Duodenal mucosa (tissue), 2 donors: ENCODE measurements around the gene WWOX.

Source experiments
- H3K27ac ChIP-seq: one replicate; pipeline ENCODE4 v1.7.0; 2013; ENCODE audit warnings: low read depth, low read length
- H3K27me3 ChIP-seq, 2 donors: one replicate each; pipeline ENCODE4 v1.7.0; 2013; ENCODE audit warnings: low read length in 2 of 2, control low read depth in 1 of 2; ENCODE audit not compliant: insufficient read depth in 2 of 2, control insufficient read depth in 1 of 2
- H3K36me3 ChIP-seq, 2 donors: one replicate each; pipeline ENCODE4 v1.7.0; 2013; ENCODE audit warnings: low read length in 2 of 2, control low read depth in 1 of 2; ENCODE audit not compliant: insufficient read depth in 2 of 2, control insufficient read depth in 1 of 2
- H3K4me1 ChIP-seq, 2 donors: one replicate each; pipeline ENCODE4 v1.7.0; 2013; ENCODE audit warnings: low read length in 2 of 2, control low read depth in 1 of 2; ENCODE audit not compliant: insufficient read depth in 2 of 2, control insufficient read depth in 1 of 2
- H3K4me3 ChIP-seq, 2 donors: one replicate each; pipeline ENCODE4 v1.7.0; 2013; ENCODE audit warnings: low read length in 2 of 2, low read depth in 1 of 2
- H3K9ac ChIP-seq, 2 donors: one replicate each; pipeline ENCODE4 v1.7.0; 2013; ENCODE audit warnings: low read length in 2 of 2, low read depth in 1 of 2
- H3K9me3 ChIP-seq, 2 donors: one replicate each; pipeline ENCODE4 v1.7.0; 2013; ENCODE audit warnings: low read length in 2 of 2, control low read depth in 1 of 2; ENCODE audit not compliant: control insufficient read depth in 1 of 2

The WWOX gene

DNA sequence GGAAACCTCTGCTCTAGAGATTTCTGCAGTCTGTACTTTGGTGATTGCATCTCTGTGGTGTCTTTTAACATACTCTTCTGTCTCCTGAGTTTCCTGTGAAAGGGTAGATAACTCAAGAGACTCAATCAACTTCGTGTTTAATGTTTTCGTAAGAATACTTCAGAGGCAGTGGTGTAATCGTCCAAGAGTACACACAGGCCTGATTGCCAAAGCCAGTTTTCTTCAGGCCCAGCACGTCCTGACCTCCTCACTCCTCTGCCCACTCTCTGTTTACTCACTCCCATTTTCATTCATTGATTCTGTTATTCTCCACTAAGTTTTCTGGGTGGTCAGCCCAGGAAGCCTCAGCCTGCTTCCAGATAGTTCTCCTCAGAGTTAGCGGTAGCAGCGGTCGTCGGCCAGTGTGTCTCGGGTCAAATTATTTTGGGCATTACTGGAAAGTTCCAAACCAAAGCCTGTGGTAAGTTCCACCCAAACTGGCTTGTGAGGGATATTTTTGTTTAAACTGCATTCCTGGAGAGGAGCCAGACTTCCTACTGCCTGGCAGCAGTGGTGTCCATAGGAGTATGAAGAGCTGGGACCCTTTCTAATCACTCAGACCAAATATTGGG is 293.2 kb downstream of the WWOX start:
- Histone ChIP-seq H3K9ac (no peak overlapping the region), H3K9me3 (peaks cover 6 to 8% of the 10 kb centered on the region in 2 donors), H3K27me3 (no peaks in the 10 kb centered on the region), H3K27ac (no peak overlapping the region), H3K36me3 (no peaks in the 10 kb centered on the region), H3K4me3 (no peak overlapping the region), H3K4me1 (no peaks in the 10 kb centered on the region)

DNA sequence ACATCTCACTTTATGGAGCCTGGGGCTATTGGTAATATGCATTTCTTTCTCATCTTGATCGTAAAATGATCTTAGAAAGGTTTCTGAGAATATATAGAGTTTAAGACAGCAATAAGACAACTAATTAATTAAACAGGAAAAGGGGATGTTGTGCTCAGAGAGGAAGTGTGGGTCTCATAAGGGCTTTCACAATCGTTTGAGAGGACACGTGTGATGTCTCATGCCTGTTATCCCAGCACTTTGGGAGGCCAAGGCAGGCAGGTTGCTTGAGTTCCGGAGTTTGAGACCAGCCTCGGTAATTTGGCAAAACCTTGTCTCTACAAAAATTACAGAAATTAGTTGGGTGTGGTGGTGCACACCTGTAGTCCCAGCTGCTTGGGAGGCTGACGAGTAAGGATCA is 295.6 kb downstream of the WWOX start:
- H3K4me3 ChIP-seq, result no peak overlapping the region

DNA sequence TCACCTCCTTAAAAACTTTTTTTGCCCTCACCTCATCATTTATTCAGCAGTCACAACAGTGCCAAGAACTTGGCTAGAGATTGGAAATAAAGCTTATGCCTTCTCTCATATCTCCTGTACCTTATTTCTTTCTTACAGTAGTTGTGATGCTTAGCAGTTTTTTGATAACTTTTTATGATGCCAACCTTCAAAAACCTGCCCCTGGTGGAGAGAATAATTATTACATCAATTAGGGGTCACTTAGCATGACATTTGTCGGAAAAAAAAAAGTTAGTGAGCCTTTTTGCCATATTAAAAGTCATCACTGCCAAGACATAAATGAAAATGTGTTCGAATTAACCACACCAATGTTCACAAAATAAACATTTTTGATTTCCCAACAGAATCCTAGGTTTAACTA is 296.6 kb downstream of the WWOX start:
- H3K9me3 ChIP-seq, result peaks cover 6 to 8% of the 10 kb centered on the region in 2 donors

More for the DNA sequence above, 295.6 kb downstream of the WWOX start:
- Histone ChIP-seq H3K9ac (no peak overlapping the region), H3K9me3 (peaks cover 6 to 8% of the 10 kb centered on the region in 2 donors), H3K27me3 (no peaks in the 10 kb centered on the region), H3K27ac (no peak overlapping the region), H3K4me1 (no peaks in the 10 kb centered on the region), H3K36me3 (no peaks in the 10 kb centered on the region)

DNA sequence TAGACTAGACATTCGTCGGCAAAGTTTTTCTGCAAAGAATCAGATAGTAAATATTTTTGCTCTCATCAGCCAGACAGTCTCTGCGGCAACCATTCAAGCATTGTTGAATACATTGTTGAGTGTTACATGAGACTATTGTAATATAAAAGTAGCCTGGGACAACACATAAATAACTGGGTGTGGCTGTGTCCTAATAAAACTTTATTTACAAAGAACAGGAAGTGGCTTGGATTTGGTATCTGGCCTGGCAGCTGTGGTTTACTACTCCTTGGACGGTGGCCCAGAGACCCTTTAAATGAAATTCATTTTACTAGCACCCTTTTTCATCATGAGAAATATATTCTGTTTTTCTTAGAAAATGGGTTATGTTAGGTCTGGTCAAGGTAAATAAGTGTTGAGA is 297.2 kb downstream of the WWOX start:
- no peaks in the 10 kb centered on the region for H3K4me1 ChIP-seq
- H3K9me3 ChIP-seq, result peaks cover 6 to 8% of the 10 kb centered on the region in 2 donors
- H3K9ac ChIP-seq, result no peak overlapping the region
- H3K27ac ChIP-seq, result no peak overlapping the region
- H3K27me3 ChIP-seq, result no peaks in the 10 kb centered on the region
- no peak overlapping the region for H3K4me3 ChIP-seq
- no peaks in the 10 kb centered on the region for H3K36me3 ChIP-seq

More for the DNA sequence above, 296.6 kb downstream of the WWOX start:
- H3K27ac ChIP-seq, result no peak overlapping the region
- no peak overlapping the region for H3K4me3 ChIP-seq
- no peaks in the 10 kb centered on the region for H3K36me3 ChIP-seq
- H3K9ac ChIP-seq, result no peak overlapping the region
- H3K4me1 ChIP-seq, result no peaks in the 10 kb centered on the region
- no peaks in the 10 kb centered on the region for H3K27me3 ChIP-seq

DNA sequence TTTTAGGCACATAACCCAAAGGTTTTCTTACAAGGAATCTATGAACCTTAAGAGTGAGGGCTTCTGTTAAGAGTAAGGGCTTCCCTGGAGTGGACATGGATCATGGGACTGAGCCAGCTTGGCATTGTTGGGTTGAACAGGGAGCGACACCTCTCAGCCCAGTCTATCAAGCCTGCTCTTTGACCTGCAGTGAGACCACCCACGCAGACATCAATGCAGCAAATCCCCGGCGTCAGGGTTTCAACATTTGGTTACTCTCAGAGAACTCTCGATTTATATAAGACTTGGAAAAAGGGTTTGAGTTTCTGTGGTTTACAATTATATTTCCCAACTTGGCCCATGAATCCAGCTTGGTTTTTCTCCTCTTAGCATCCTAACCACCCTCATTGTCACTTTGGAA is 299.9 kb downstream of the WWOX start:
- Histone ChIP-seq H3K9ac (no peak overlapping the region), H3K4me1 (no peaks in the 10 kb centered on the region), H3K9me3 (no peaks in the 10 kb centered on the region), H3K27me3 (no peaks in the 10 kb centered on the region), H3K27ac (no peak overlapping the region), H3K4me3 (no peak overlapping the region), H3K36me3 (no peaks in the 10 kb centered on the region)

DNA sequence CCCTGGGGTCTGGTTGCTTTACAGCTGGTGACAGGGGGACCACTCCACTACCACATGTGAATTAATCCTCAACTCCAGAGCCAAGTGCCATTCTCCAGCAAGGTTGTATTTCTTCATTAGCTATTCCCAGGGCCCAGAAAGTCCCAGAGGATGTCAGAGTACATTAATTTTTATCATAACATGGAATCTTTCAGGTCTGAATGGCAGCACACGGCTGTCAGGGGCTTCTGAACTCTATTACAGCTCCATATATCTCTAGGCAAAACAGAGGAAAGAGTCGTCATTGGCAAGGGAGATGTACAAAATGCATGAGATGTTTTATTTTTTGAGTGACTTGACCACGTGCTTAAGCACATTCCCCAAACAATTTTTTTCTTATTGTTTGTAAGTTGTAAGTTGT is 303.4 kb downstream of the WWOX start:
- H3K4me1 ChIP-seq, result no peaks in the 10 kb centered on the region
- no peaks in the 10 kb centered on the region for H3K36me3 ChIP-seq
- H3K27ac ChIP-seq, result no peak overlapping the region
- peaks cover 0 to 1% of the 10 kb centered on the region in 2 donors for H3K9me3 ChIP-seq
- H3K27me3 ChIP-seq, result no peaks in the 10 kb centered on the region
- H3K4me3 ChIP-seq, result no peak overlapping the region
- H3K9ac ChIP-seq, result no peak overlapping the region

DNA sequence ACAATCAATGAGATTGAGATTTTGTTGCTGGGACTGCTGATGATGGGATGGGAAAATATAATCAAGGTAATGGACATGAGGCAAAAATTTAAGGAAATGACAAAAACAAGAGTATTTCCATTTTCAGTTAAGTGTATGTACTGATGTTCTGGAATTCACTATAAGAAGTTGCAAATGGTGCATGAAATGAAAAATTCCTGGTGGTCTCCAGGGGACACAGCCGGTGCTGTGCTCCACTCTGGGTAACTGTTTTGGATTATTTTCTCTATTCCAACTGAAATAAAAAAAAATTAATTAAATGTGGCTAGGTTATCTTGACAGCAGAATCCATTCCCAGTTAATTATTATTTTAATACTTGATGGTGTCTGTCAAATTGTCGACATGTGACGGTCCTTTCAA is 305.6 kb downstream of the WWOX start:
- H3K9me3 ChIP-seq, result peaks cover 0 to 5% of the 10 kb centered on the region in 2 donors
- no peak overlapping the region for H3K9ac ChIP-seq
- H3K27me3 ChIP-seq, result no peaks in the 10 kb centered on the region
- no peaks in the 10 kb centered on the region for H3K36me3 ChIP-seq
- no peak overlapping the region for H3K4me3 ChIP-seq
- no peaks in the 10 kb centered on the region for H3K4me1 ChIP-seq
- no peak overlapping the region for H3K27ac ChIP-seq

DNA sequence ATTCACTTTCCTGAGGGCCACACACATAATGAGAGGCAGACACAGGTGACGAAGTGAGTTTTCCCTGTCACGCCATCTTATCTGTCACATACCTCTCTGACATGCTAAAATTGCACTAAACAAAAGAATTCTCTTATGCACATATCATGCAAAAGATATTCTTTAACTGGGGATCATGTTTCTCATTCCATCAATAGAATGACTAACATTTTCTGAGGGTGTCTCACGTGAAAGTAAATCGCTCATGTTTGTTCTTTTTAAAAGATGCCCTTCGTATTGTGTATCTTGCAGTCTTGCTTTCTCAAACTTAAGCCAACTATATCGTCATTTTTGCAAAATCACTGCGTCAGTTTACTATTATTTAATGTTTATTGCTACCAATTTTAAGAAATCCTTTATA is 306.4 kb downstream of the WWOX start:
- no peak overlapping the region for H3K9ac ChIP-seq
- peaks cover 0 to 5% of the 10 kb centered on the region in 2 donors for H3K9me3 ChIP-seq
- H3K4me1 ChIP-seq, result no peaks in the 10 kb centered on the region
- no peaks in the 10 kb centered on the region for H3K27me3 ChIP-seq
- H3K27ac ChIP-seq, result no peak overlapping the region
- H3K4me3 ChIP-seq, result no peak overlapping the region
- H3K36me3 ChIP-seq, result no peaks in the 10 kb centered on the region

DNA sequence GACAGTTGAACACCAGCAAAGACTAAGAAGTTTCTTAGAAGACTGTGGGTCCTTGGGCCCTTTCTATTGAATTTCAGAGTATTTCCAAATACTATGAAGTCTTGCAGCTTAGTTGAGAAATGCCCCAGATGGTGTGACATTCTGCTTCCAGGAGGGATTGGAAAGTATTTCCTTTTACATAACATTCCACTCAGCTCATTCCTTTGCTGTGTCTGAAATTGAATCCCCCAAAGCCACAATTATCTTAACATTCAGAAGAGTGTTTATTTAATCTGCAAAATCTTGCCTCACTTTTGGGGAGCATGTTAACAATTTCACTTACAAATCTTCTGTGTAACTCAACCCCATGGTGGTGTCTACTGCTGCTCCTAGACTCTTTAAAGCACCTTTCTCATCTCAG is 307.7 kb downstream of the WWOX start:
- Histone ChIP-seq H3K4me1 (no peaks in the 10 kb centered on the region), H3K4me3 (no peak overlapping the region), H3K9ac (no peak overlapping the region), H3K27me3 (no peaks in the 10 kb centered on the region), H3K9me3 (peaks cover 0 to 5% of the 10 kb centered on the region in 2 donors), H3K36me3 (no peaks in the 10 kb centered on the region), H3K27ac (no peak overlapping the region)

DNA sequence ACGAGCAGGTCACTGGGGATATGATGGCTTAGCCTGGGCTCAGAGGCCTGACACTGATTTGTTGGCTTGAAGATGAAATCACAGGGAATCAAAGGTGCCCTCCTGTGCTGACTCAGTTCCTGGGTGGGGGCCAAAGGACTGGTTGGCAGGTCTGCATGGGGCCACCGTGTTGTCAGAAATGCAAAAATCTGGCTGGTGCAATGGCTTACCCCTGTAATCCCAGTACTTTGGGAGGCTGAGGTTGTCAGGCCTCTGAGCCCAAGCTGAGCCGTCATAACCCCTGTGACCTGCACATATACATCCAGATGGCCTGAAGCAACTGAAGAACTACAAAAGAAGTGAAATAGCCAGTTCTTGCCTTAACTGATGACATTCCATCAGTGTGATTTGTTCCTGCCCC is 314.2 kb downstream of the WWOX start:
- H3K9ac ChIP-seq, result no peak overlapping the region
- H3K36me3 ChIP-seq, result no peaks in the 10 kb centered on the region
- H3K27ac ChIP-seq, result no peak overlapping the region
- H3K9me3 ChIP-seq, result peaks cover 6 to 13% of the 10 kb centered on the region in 2 donors
- no peaks in the 10 kb centered on the region for H3K4me1 ChIP-seq
- no peak overlapping the region for H3K4me3 ChIP-seq
- no peaks in the 10 kb centered on the region for H3K27me3 ChIP-seq

DNA sequence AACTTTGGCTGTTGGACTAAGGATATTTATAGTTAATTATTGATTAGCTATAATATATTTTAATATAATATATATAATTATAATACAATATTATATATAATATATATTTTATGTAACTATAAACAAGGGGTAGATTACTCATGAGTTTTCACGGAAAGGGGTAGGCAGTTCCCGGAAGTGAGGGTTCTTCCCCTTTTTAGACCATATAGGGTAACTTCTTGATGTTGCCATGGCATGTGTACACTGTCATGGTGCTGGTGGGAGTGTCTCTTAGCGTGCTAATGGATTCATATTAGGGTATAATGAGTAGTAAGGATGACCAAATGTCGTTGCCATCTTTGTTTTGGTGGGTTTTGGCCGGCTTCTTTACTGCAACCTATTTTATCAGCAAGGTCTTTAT is 315.6 kb downstream of the WWOX start:
- H3K27me3 ChIP-seq, result no peaks in the 10 kb centered on the region
- H3K27ac ChIP-seq, result no peak overlapping the region
- H3K4me1 ChIP-seq, result no peaks in the 10 kb centered on the region
- H3K4me3 ChIP-seq, result no peak overlapping the region
- no peaks in the 10 kb centered on the region for H3K36me3 ChIP-seq
- H3K9me3 ChIP-seq, result peaks cover 6 to 13% of the 10 kb centered on the region in 2 donors
- H3K9ac ChIP-seq, result no peak overlapping the region
